H9 (cell line): ENCODE results near the gene ZIC4. TPM values are rescaled to one million over a fixed set of nuclear protein-coding genes. Genes with fewer than 3 reads are reported as not detected.

Experiments used
- DNase-seq: peaks from one replicate; pipeline ENCODE4 v3.0.0-alpha.2; 2017
- H2AFZ ChIP-seq: one replicate; pipeline ENCODE4 v1.6.1; 2013; ENCODE audit warnings: mild to moderate bottlenecking, low read length, control low read depth, moderate library complexity
- H2AK5ac ChIP-seq: 2 replicates; pipeline ENCODE4 v1.6.1; 2013; ENCODE audit warnings: low read length, control low read depth, mixed read lengths; ENCODE audit not compliant: insufficient read length
- H2BK120ac ChIP-seq: one replicate; pipeline ENCODE4 v1.6.1; 2013; ENCODE audit warnings: low read depth, mild to moderate bottlenecking, low read length, control low read depth, inconsistent platforms; ENCODE audit not compliant: poor library complexity, severe bottlenecking
- H2BK12ac ChIP-seq: 2 replicates; pipeline ENCODE4 v1.6.1; 2013; ENCODE audit warnings: low read length, control low read depth, mixed read lengths, low read depth; ENCODE audit not compliant: insufficient read length
- H2BK15ac ChIP-seq: 2 replicates; pipeline ENCODE4 v1.6.1; 2013; ENCODE audit warnings: low read depth, low read length, control low read depth
- H2BK20ac ChIP-seq: one replicate; pipeline ENCODE4 v1.6.1; 2013; ENCODE audit warnings: low read depth, mild to moderate bottlenecking, low read length, control low read depth, inconsistent platforms; ENCODE audit not compliant: poor library complexity, severe bottlenecking
- H2BK5ac ChIP-seq: 2 replicates; pipeline ENCODE4 v1.6.1; 2013; ENCODE audit warnings: low read length, control low read depth, mixed read lengths; ENCODE audit not compliant: insufficient read length
- H3K14ac ChIP-seq: 2 replicates; pipeline ENCODE4 v1.6.1; 2013; ENCODE audit warnings: low read length, control low read depth; ENCODE audit not compliant: insufficient read depth
- H3K18ac ChIP-seq: 2 replicates; pipeline ENCODE4 v1.6.1; 2013; ENCODE audit warnings: low read depth, mild to moderate bottlenecking, mixed read lengths, low read length, control low read depth; ENCODE audit not compliant: insufficient read length
- H3K23ac ChIP-seq: 2 replicates; pipeline ENCODE4 v1.6.1; 2013; ENCODE audit warnings: low read length, control low read depth, mixed read lengths, low read depth; ENCODE audit not compliant: insufficient read length
- H3K23me2 ChIP-seq: 2 replicates; pipeline ENCODE4 v1.6.1; 2013; ENCODE audit warnings: low read depth, mild to moderate bottlenecking, mixed read lengths, low read length, control low read depth; ENCODE audit not compliant: insufficient read length, poor library complexity, severe bottlenecking
- H3K27ac ChIP-seq: 2 replicates; pipeline ENCODE4 v1.5.1; 2013; ENCODE audit warnings: low read length, control low read depth, mixed read lengths, low read depth; ENCODE audit not compliant: insufficient read length
- H3K27me3 ChIP-seq: 2 replicates; pipeline ENCODE4 v1.6.1; 2013; ENCODE audit warnings: low read length, control low read depth, inconsistent platforms; ENCODE audit not compliant: insufficient read depth
- H3K4ac ChIP-seq: 2 replicates; pipeline ENCODE4 v1.6.1; 2013; ENCODE audit warnings: low read depth, mild to moderate bottlenecking, control low read depth, inconsistent platforms, low read length, moderate library complexity
- H3K4me1 ChIP-seq: 2 replicates; pipeline ENCODE4 v1.6.1; 2013; ENCODE audit warnings: low read length, control low read depth, inconsistent platforms; ENCODE audit not compliant: insufficient read depth
- H3K4me2 ChIP-seq: 2 replicates; pipeline ENCODE4 v1.6.1; 2013; ENCODE audit warnings: low read length, control low read depth, mixed read lengths; ENCODE audit not compliant: insufficient read length, insufficient read depth
- H3K56ac ChIP-seq: 2 replicates; pipeline ENCODE4 v1.6.1; 2013; ENCODE audit warnings: low read depth, mild to moderate bottlenecking, mixed read lengths, low read length, control low read depth; ENCODE audit not compliant: insufficient read length
- H3K79me1 ChIP-seq: 2 replicates; pipeline ENCODE4 v1.6.1; 2013; ENCODE audit warnings: low read depth, mild to moderate bottlenecking, moderate library complexity, low read length, control low read depth, inconsistent platforms; ENCODE audit not compliant: insufficient read depth, poor library complexity, severe bottlenecking
- H3K79me2 ChIP-seq: 2 replicates; pipeline ENCODE4 v1.6.1; 2013; ENCODE audit warnings: low read length, control low read depth, inconsistent platforms; ENCODE audit not compliant: insufficient read depth
- H3K9ac ChIP-seq: 2 replicates; pipeline ENCODE4 v1.6.1; 2013; ENCODE audit warnings: low read length, control low read depth, mixed read lengths; ENCODE audit not compliant: insufficient read length; ENCODE audit errors: extremely low read depth
- H3K9me3 ChIP-seq: one replicate; pipeline ENCODE4 v1.6.1; 2013; ENCODE audit warnings: low read depth, low read length, inconsistent platforms; ENCODE audit not compliant: control insufficient read depth
- H3T11ph ChIP-seq: one replicate; pipeline ENCODE4 v1.6.1; 2013; ENCODE audit warnings: mild to moderate bottlenecking, low read length, control low read depth, inconsistent platforms
- H4K20me1 ChIP-seq: one replicate; pipeline ENCODE4 v1.6.1; 2013; ENCODE audit not compliant: control insufficient read depth, insufficient read length, insufficient read depth
- H4K5ac ChIP-seq: 2 replicates; pipeline ENCODE4 v1.6.1; 2013; ENCODE audit warnings: low read depth, mild to moderate bottlenecking, mixed read lengths, low read length, control low read depth; ENCODE audit not compliant: insufficient read length
- H4K8ac ChIP-seq: replicated peaks from 2 replicates; pipeline ENCODE4 v1.6.1; 2013; ENCODE audit warnings: low read length, control low read depth, mixed read lengths, low read depth; ENCODE audit not compliant: insufficient read length
- H4K91ac ChIP-seq: 2 replicates; pipeline ENCODE4 v1.6.1; 2013; ENCODE audit warnings: low read depth, mild to moderate bottlenecking, moderate library complexity, mixed read lengths, low read length, control low read depth; ENCODE audit not compliant: insufficient read length
- H3K27ac Mint-ChIP-seq, 3 experiments: 2 replicates in 2 of 3; 3 replicates in 1 of 3; pipeline ENCODE4 v1.8.0; 2020 to 2021; ENCODE audit warnings: mixed read lengths in 3 of 3, mild to moderate bottlenecking in 1 of 3, moderate library complexity in 1 of 3
- H3K27me3 Mint-ChIP-seq: 2 replicates; pipeline ENCODE4 v1.8.0; 2021; ENCODE audit warnings: low read depth, mild to moderate bottlenecking, moderate library complexity, mixed read lengths
- H3K36me3 Mint-ChIP-seq, 3 experiments: 2 replicates in 2 of 3; 3 replicates in 1 of 3; pipeline ENCODE4 v1.8.0; 2020 to 2021; ENCODE audit warnings: low read depth in 3 of 3, mixed read lengths in 3 of 3; ENCODE audit not compliant: insufficient read depth in 1 of 3
- H3K4me1 Mint-ChIP-seq, 2 experiments: 2 replicates each; pipeline ENCODE4 v1.8.0; 2020; ENCODE audit warnings: mixed read lengths in 2 of 2
- H3K4me3 Mint-ChIP-seq, 2 experiments: 2 replicates in 1 of 2; 3 replicates in 1 of 2; pipeline ENCODE4 v1.8.0; 2020 to 2021; ENCODE audit warnings: mild to moderate bottlenecking in 2 of 2, mixed read lengths in 2 of 2, moderate library complexity in 1 of 2
- H3K9me3 Mint-ChIP-seq, 2 experiments: 2 replicates in 1 of 2; 3 replicates in 1 of 2; pipeline ENCODE4 v1.8.0; 2020; ENCODE audit warnings: mild to moderate bottlenecking in 2 of 2, mixed read lengths in 2 of 2, moderate library complexity in 1 of 2
- WGBS: extraction: QIAGEN DNeasy Blood & Tissue Kit; methylation state at CpG from one replicate; pipeline ENCODE4 v1.1.7; 2013; ENCODE audit warnings: missing lambda C conversion rate, low lambda C conversion rate, mixed read lengths; ENCODE audit not compliant: insufficient read length; ENCODE audit errors: extremely low coverage; 5-methylcytosine and 5-hydroxymethylcytosine counted together
- total RNA-seq: library from RNA; stranded (reverse); gene quantifications from 2 replicates; pipeline ENCODE4 v1.2.1, GENCODE V29; 2021
- TF ChIP-seq, protein P1 (sequence below): fragments of 200-600 bp; sonication (generic); conservative IDR thresholded peaks from 3 replicates; pipeline ENCODE4 v1.8.0; 2021; ENCODE audit warnings: antibody characterized with exemption, mild to moderate bottlenecking

Gene ZIC4
- total RNA-seq, 1 experiment from 2014 or later: not detected

GRCh38 chr3:147369231-147369630 lies 37.1 kb downstream of the ZIC4 start:
- Histone ChIP-seq H3K27ac (no peak overlapping the region), H2AK5ac (no peak overlapping the region), H3K79me2 (no peaks in the 10 kb centered on the region), H4K8ac (no peak overlapping the region), H3K23me2 (no peaks in the 10 kb centered on the region), H2BK120ac (no peak overlapping the region), H3K79me1 (no peaks in the 10 kb centered on the region), H3K18ac (no peak overlapping the region), H3K23ac (no peak overlapping the region), H3K14ac (no peak overlapping the region), H2BK20ac (no peak overlapping the region), H3K56ac (no peak overlapping the region), H2BK5ac (no peak overlapping the region), H3K4me2 (peak overlapping the region; percentile 34), H2BK12ac (no peak overlapping the region), H3K9me3 (no peaks in the 10 kb centered on the region), H3K27me3 (peaks cover 81% of the 10 kb centered on the region), H3K4me1 (no peaks in the 10 kb centered on the region), H2AFZ (no peak overlapping the region), H4K5ac (no peak overlapping the region), H2BK15ac (no peak overlapping the region), H4K91ac (no peak overlapping the region), H4K20me1 (no peaks in the 10 kb centered on the region), H3T11ph (no peak overlapping the region), H3K9ac (no peak overlapping the region), H3K4ac (no peak overlapping the region)
- H3K4me3 Mint-ChIP-seq: peak overlapping the region in 1 of 2 experiments; percentile 55; a peak in 3 of 5 replicates
- DNase-seq: no peak
- no peaks in the 10 kb centered on the region; a peak in 1 of 7 replicates for H3K36me3 Mint-ChIP-seq
- no CpG with 5 or more reads among the region's 13 CpGs for WGBS
- TF ChIP-seq, protein P1, sequence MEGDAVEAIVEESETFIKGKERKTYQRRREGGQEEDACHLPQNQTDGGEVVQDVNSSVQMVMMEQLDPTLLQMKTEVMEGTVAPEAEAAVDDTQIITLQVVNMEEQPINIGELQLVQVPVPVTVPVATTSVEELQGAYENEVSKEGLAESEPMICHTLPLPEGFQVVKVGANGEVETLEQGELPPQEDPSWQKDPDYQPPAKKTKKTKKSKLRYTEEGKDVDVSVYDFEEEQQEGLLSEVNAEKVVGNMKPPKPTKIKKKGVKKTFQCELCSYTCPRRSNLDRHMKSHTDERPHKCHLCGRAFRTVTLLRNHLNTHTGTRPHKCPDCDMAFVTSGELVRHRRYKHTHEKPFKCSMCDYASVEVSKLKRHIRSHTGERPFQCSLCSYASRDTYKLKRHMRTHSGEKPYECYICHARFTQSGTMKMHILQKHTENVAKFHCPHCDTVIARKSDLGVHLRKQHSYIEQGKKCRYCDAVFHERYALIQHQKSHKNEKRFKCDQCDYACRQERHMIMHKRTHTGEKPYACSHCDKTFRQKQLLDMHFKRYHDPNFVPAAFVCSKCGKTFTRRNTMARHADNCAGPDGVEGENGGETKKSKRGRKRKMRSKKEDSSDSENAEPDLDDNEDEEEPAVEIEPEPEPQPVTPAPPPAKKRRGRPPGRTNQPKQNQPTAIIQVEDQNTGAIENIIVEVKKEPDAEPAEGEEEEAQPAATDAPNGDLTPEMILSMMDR: no peak
- H3K4me1 Mint-ChIP-seq: peaks cover 24 to 57% of the 10 kb centered on the region in 2 experiments
- H3K9me3 Mint-ChIP-seq: peaks cover 0 to 2% of the 10 kb centered on the region in 2 experiments; a peak in 2 of 5 replicates
- no peak overlapping the region for H3K27ac Mint-ChIP-seq
- H3K27me3 Mint-ChIP-seq: peaks cover 98% of the 10 kb centered on the region
